ENCODE results near the gene CD83. TPM values are rescaled to one million over a fixed set of nuclear protein-coding genes. Genes with fewer than 3 reads are reported as not detected.

The CD83 gene
- total and polyA plus RNA-seq, 2 of the 8 experiments (the other 6 are each of a cell fraction or from before 2014, with no cell fraction given) = 4.6 to 8.5 TPM

DNA sequence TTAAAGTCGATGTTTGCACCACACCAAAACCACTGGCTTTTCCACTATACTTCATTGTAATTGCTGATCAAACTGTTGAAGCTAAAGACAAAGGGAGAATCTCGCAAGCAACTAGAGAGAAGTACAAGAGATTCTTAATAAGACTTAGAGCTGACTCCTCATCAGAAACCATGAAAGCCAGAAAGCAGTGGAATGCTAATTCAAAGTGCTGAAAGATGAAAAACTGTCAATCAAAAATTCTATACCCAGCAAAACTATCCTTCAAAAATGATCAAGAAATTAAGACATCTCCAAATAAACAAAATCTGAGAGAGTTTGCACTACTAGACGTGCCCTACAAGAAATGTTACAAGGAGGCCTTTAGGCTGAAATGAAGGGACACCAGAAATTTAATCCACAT is 52.6 kb downstream of the CD83 start:
- 78% methylated on average over 3 of the region's 3 CpGs; no CpG with 5 or more reads in 1 of the 2 experiments for WGBS, 2 experiments (ENCODE audit: extremely low coverage in 1 of 2, insufficient coverage in 1 of 2, insufficient read length in 1 of 2, insufficient replicate concordance in 2 of 2, low coverage in 1 of 2, low lambda C conversion rate in 2 of 2, missing lambda C conversion rate in 1 of 2)
- no peak for TF ChIP-seq CHD1 (IDR thresholded peaks at IDR 0.05; ENCODE audit: low read depth, low read length)

More for the DNA sequence above, 52.6 kb downstream of the CD83 start:
- Histone ChIP-seq H3K23me2 (ENCODE audit: low read depth, low read length) (no peaks in the 10 kb centered on the region), H2BK15ac (ENCODE audit: low read length) (no peak overlapping the region), H3K23ac (ENCODE audit: insufficient read length) (no peak overlapping the region), H2BK12ac (ENCODE audit: low read depth, low read length) (no peak overlapping the region), H2BK20ac (ENCODE audit: low read length) (no peak overlapping the region), H4K20me1 (replicated peaks in 1 of 2; ENCODE audit: control insufficient read depth in 1 of 2, insufficient read depth in 2 of 2, low read length in 2 of 2) (no peaks in the 10 kb centered on the region), H4K5ac (ENCODE audit: insufficient read length, low read depth, low read length) (no peak overlapping the region), H3K4ac (replicated peaks; ENCODE audit: insufficient read length, low read depth, low read length) (no peak overlapping the region), H2AK5ac (ENCODE audit: low read depth, low read length) (no peak overlapping the region), H2BK5ac (ENCODE audit: low read depth, low read length) (no peak overlapping the region), H3K4me2 (ENCODE audit: insufficient read depth in 1 of 2, low read depth in 2 of 2, low read length in 2 of 2) (no peak overlapping the region), H3K9me3 (ENCODE audit: insufficient read depth in 2 of 2, low read depth in 1 of 2, low read length in 1 of 2) (peaks cover 12% of the 10 kb centered on the region in 2 experiments; a peak in 3 of 4 replicates), H4K8ac (ENCODE audit: extremely low read depth, insufficient read depth, low read length) (no peak overlapping the region), H3K4me1 (replicated peaks in 1 of 4; ENCODE audit: control insufficient read depth in 3 of 4, insufficient read depth in 4 of 4, low read length in 3 of 4) (no peaks in the 10 kb centered on the region), H3K18ac (ENCODE audit: extremely low read depth, low read length) (no peak overlapping the region), H3K27me3 (replicated peaks in 1 of 4; ENCODE audit: control insufficient read depth in 3 of 4, extremely low read depth in 1 of 4, insufficient read depth in 3 of 4, low read length in 3 of 4) (no peaks in the 10 kb centered on the region; a peak in 1 of 7 replicates), H3K36me3 (ENCODE audit: control insufficient read depth in 2 of 4, insufficient read depth in 4 of 4, low read length in 3 of 4) (peaks cover 0 to 5% (median 0%) of the 10 kb centered on the region in 4 experiments; a peak in 1 of 8 replicates), H3K14ac (ENCODE audit: insufficient read length) (no peak overlapping the region), H3K4me3 (ENCODE audit: extremely low read depth in 1 of 4, insufficient read depth in 2 of 4, low read depth in 3 of 4, low read length in 4 of 4) (no peak overlapping the region), H3K56ac (replicated peaks; ENCODE audit: insufficient read length, low read depth, low read length) (no peak overlapping the region), H2AFZ (ENCODE audit: low read length) (no peak overlapping the region), H3K9ac (replicated peaks in 1 of 4; ENCODE audit: extremely low read depth in 1 of 4, low read depth in 3 of 4, low read length in 3 of 4) (no peak overlapping the region), H2BK120ac (replicated peaks; ENCODE audit: low read depth, low read length) (no peak overlapping the region), H3K79me2 (ENCODE audit: control insufficient read depth in 1 of 2, insufficient read depth in 2 of 2, low read length in 2 of 2) (no peaks in the 10 kb centered on the region), H3K27ac (ENCODE audit: low read depth, low read length) (no peak overlapping the region), H4K91ac (replicated peaks; ENCODE audit: insufficient read length, low read length) (no peak overlapping the region), H3K79me1 (ENCODE audit: low read depth, low read length) (no peaks in the 10 kb centered on the region)
- CTCF ChIA-PET (ENCODE audit: partially characterized antibody) = interaction anchor here (0.9 to 1.2 kb wide), 2 partner anchors 20 to 25 kb away, joined by 3 to 4 read pairs; no protein-coding TSS in a partner anchor
- POLR2A ChIA-PET (ENCODE audit: partially characterized antibody) = no interaction called here
- no peak for FAIRE-seq
- DNase-seq (ENCODE audit: low read depth in 1 of 2, low spot score in 2 of 2) = no peak
